ENCODE measurements around the gene CDHR2.

CDHR2 gene, protein sequence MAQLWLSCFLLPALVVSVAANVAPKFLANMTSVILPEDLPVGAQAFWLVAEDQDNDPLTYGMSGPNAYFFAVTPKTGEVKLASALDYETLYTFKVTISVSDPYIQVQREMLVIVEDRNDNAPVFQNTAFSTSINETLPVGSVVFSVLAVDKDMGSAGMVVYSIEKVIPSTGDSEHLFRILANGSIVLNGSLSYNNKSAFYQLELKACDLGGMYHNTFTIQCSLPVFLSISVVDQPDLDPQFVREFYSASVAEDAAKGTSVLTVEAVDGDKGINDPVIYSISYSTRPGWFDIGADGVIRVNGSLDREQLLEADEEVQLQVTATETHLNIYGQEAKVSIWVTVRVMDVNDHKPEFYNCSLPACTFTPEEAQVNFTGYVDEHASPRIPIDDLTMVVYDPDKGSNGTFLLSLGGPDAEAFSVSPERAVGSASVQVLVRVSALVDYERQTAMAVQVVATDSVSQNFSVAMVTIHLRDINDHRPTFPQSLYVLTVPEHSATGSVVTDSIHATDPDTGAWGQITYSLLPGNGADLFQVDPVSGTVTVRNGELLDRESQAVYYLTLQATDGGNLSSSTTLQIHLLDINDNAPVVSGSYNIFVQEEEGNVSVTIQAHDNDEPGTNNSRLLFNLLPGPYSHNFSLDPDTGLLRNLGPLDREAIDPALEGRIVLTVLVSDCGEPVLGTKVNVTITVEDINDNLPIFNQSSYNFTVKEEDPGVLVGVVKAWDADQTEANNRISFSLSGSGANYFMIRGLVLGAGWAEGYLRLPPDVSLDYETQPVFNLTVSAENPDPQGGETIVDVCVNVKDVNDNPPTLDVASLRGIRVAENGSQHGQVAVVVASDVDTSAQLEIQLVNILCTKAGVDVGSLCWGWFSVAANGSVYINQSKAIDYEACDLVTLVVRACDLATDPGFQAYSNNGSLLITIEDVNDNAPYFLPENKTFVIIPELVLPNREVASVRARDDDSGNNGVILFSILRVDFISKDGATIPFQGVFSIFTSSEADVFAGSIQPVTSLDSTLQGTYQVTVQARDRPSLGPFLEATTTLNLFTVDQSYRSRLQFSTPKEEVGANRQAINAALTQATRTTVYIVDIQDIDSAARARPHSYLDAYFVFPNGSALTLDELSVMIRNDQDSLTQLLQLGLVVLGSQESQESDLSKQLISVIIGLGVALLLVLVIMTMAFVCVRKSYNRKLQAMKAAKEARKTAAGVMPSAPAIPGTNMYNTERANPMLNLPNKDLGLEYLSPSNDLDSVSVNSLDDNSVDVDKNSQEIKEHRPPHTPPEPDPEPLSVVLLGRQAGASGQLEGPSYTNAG (N-terminal part only)

DNA sequence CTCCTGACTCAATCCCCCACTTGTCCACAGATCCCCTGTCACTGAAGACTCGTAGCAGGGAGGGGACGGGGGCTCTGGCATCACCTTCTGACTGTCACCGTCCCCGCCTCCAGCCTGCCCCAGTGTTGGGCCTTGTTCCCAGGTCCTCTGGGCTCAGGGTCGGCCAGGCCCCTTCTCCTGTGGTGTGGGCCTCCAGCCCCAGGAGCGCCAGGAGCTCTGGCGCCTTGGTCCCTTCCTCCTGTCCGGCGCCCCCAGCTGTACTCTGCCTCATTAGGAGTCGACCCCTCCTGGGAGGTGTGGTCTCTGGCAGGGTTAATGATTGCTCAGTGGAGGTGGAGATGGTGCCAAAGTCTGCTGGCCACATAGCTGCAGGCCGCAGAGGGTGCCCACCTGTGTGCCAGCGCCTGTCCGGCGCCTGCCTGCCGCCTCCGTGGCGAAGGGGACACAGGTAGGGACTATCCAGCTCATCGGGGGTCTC is at the start of gene CDHR2:
Gene CDHR2 (plus strand): TSS at position 376 of the 478 bp plus-strand sequence. CDS start 16,011 bp downstream, outside the sequence.
- no peaks in the 10 kb centered on the region for H3K4me1 ChIP-seq (ENCODE audit: control insufficient read depth, insufficient read depth, low read length)
- POLR2A ChIA-PET, result interaction anchor here (0.6 to 1.5 kb wide), 2 partner anchors 9 to 12 kb away, joined by 4 to 6 read pairs; partner anchors contain the start of gene RNF44

DNA sequence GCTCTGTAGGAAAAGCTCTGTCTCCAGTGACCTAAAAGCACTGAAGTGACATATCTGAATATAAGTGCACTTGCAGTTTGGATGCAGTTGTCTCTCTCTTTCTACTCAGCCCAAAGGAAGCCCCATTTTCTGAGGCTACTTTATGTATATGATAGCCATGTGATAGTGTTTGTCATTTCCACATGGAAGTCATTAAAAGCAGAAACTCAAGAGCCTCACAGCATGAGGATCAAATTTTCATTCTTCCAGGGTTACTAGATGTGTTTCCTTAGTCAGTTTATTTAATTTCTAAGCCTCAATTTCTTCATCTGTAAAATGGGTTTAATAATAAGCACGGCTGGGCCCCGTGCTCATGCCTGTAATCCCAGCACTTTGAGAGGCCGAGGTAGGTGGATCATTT is 48.6 kb upstream of the CDHR2 start:
- H3K36me3 ChIP-seq (ENCODE audit: control insufficient read depth in 2 of 2, insufficient read depth in 1 of 2, low read length in 2 of 2), result peaks cover 78 to 91% of the 10 kb centered on the region in 2 experiments
- H3K4me1 ChIP-seq (ENCODE audit: control insufficient read depth, insufficient read depth, low read length), result no peaks in the 10 kb centered on the region
- H3K27ac ChIP-seq (ENCODE audit: extremely low read depth, low read depth, low read length), result no peak overlapping the region
- CTCF ChIA-PET, result interaction anchor here (0.6 kb wide), 1 partner anchor 367 kb away, joined by 3 read pairs; no protein-coding TSS in a partner anchor
- POLR2A ChIA-PET, result no interaction called here
- H3K9me3 ChIP-seq (ENCODE audit: control insufficient read depth, insufficient read depth, low read depth, low read length), result no peaks in the 10 kb centered on the region
- TF ChIP-seq GFI1B (tag by site-specific recombination; IDR thresholded peaks at IDR 0.05) (no peak), HOXC10 (CRISPR knock-in tag; IDR thresholded peaks at IDR 0.05) (no peak), ZNF366 (tag by site-specific recombination; conservative IDR thresholded peaks at IDR 0.05) (no peak), SP7 (tag by site-specific recombination; IDR thresholded peaks at IDR 0.05) (no peak), ZNF175 (tag by site-specific recombination; IDR thresholded peaks at IDR 0.05) (no peak)
- H3K4me3 ChIP-seq (ENCODE audit: low read depth, low read length), result no peak overlapping the region

More for the DNA sequence above, at the start of gene CDHR2:
- TF ChIP-seq ZNF777 (tag by site-specific recombination; IDR thresholded peaks at IDR 0.05; ENCODE audit: borderline replicate concordance) (no peak), ZNF146 (tag by site-specific recombination; IDR thresholded peaks at IDR 0.05) (no peak), ZBTB8A (tag by site-specific recombination; IDR thresholded peaks at IDR 0.05) (no peak), ZNF610 (tag by site-specific recombination; IDR thresholded peaks at IDR 0.05; ENCODE audit: borderline replicate concordance) (no peak), RBAK (tag by site-specific recombination; IDR thresholded peaks at IDR 0.05) (no peak), ZNF776 (tag by site-specific recombination; IDR thresholded peaks at IDR 0.05; ENCODE audit: borderline replicate concordance) (no peak), ZBTB17 (tag by site-specific recombination; IDR thresholded peaks at IDR 0.05) (no peak), ZNF76 (tag by site-specific recombination; IDR thresholded peaks at IDR 0.05; ENCODE audit: borderline replicate concordance, low read depth) (no peak), SETDB1 (IDR thresholded peaks at IDR 0.05; ENCODE audit: insufficient read length, low read length) (no peak), ZNF529 (tag by site-specific recombination; IDR thresholded peaks at IDR 0.05; ENCODE audit: insufficient replicate concordance) (no peak)
- TF ChIP-seq, protein P1, sequence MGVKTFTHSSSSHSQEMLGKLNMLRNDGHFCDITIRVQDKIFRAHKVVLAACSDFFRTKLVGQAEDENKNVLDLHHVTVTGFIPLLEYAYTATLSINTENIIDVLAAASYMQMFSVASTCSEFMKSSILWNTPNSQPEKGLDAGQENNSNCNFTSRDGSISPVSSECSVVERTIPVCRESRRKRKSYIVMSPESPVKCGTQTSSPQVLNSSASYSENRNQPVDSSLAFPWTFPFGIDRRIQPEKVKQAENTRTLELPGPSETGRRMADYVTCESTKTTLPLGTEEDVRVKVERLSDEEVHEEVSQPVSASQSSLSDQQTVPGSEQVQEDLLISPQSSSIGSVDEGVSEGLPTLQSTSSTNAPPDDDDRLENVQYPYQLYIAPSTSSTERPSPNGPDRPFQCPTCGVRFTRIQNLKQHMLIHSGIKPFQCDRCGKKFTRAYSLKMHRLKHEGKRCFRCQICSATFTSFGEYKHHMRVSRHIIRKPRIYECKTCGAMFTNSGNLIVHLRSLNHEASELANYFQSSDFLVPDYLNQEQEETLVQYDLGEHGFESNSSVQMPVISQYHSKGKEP (tag by site-specific recombination; IDR thresholded peaks at IDR 0.05), result no peak
- TF ChIP-seq, protein P2, sequence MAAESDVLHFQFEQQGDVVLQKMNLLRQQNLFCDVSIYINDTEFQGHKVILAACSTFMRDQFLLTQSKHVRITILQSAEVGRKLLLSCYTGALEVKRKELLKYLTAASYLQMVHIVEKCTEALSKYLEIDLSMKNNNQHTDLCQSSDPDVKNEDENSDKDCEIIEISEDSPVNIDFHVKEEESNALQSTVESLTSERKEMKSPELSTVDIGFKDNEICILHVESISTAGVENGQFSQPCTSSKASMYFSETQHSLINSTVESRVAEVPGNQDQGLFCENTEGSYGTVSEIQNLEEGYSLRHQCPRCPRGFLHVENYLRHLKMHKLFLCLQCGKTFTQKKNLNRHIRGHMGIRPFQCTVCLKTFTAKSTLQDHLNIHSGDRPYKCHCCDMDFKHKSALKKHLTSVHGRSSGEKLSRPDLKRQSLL (tag by site-specific recombination; IDR thresholded peaks at IDR 0.05), result no peak
- TF ChIP-seq, protein P3, sequence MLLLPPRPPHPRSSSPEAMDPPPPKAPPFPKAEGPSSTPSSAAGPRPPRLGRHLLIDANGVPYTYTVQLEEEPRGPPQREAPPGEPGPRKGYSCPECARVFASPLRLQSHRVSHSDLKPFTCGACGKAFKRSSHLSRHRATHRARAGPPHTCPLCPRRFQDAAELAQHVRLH (tag by site-specific recombination; IDR thresholded peaks at IDR 0.05), result no peak
- CTCF ChIA-PET, result interaction anchor here (0.6 kb wide), 1 partner anchor 196 kb away, joined by 3 read pairs; no protein-coding TSS in a partner anchor
- Histone ChIP-seq H3K36me3 (ENCODE audit: control insufficient read depth in 2 of 2, insufficient read depth in 1 of 2, low read length in 2 of 2) (no peaks in the 10 kb centered on the region), H3K9me3 (ENCODE audit: control insufficient read depth, insufficient read depth, low read depth, low read length) (no peaks in the 10 kb centered on the region), H3K27ac (ENCODE audit: extremely low read depth, low read depth, low read length) (no peak within 1 kb of the TSS), H3K4me3 (ENCODE audit: low read depth, low read length) (no peak within 1 kb of the TSS)
